LNCaP clone FGC (cell line): Measurements from ENCODE around the gene ZNF678.
A peak's percentile ranks its signal among the peaks of the same experiment; 100 is the strongest.

Experiments
- DNase-seq: peaks from one replicate; pipeline ENCODE4 v3.0.0-alpha.2; 2011; ENCODE audit warnings: low read depth
- H3K4me3 ChIP-seq: 2 replicates; pipeline ENCODE4 v1.5.1; 2011; ENCODE audit warnings: mild to moderate bottlenecking, low read depth, low read length, control low read depth
- TF ChIP-seq, protein P1 (sequence below): IDR thresholded peaks from 2 replicates; pipeline ENCODE4 v1.5.1; 2012; ENCODE audit warnings: mild to moderate bottlenecking; ENCODE audit not compliant: control insufficient read depth, insufficient read depth; ENCODE audit errors: extremely low read depth

Gene ZNF678

DNA sequence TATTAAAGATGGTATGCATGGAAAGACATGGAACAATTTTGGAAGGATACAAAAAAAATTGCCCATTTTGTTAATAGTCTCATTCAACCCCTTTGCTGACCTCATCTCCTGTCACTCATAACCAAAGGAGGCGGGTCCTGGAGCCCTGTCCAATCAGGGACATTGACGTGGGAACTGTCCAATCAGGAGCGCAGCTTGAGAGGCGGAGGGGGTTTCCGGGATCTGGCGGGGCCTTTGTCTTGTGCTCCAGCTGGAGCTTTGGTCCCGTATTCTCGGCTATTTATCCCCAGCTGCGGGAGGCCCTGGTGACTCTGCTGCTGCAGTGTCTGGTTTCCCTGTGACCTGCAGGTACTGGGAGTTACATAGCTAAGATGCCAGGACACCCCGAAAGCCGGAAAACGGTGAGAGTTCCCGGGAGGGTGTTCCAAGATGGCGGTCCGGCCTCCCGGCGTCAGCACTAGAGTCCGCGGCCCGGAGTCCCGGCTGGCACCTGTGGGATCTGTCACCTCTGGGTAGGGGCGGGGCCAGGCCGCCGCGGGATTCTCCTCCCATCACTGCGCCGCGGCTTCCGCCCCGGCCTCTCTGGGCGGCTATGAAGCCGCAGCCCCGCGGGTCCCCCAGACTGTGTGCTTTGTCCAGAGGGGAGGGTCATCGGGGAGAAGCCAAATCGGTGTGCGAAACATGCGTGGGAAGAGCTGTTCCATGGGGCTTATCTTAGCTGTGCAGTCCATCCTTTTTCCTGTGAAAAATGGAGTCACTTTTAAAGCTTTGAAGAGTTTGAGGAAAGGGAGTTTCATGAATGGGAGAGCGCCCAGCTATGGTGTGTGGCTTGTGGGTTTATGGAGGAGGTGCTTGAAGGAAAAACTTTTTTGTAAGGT is at the start of gene ZNF678:
TSS of gene ZNF678 (plus strand) at position 233 of the 878 bp plus-strand sequence. CDS start 87,436 bp downstream, outside the sequence.
- H3K4me3 ChIP-seq: peak within 1 kb of the TSS; percentile 63
- DNase-seq: peak; percentile 91
- TF ChIP-seq, protein P1, sequence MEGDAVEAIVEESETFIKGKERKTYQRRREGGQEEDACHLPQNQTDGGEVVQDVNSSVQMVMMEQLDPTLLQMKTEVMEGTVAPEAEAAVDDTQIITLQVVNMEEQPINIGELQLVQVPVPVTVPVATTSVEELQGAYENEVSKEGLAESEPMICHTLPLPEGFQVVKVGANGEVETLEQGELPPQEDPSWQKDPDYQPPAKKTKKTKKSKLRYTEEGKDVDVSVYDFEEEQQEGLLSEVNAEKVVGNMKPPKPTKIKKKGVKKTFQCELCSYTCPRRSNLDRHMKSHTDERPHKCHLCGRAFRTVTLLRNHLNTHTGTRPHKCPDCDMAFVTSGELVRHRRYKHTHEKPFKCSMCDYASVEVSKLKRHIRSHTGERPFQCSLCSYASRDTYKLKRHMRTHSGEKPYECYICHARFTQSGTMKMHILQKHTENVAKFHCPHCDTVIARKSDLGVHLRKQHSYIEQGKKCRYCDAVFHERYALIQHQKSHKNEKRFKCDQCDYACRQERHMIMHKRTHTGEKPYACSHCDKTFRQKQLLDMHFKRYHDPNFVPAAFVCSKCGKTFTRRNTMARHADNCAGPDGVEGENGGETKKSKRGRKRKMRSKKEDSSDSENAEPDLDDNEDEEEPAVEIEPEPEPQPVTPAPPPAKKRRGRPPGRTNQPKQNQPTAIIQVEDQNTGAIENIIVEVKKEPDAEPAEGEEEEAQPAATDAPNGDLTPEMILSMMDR: no peak

DNA sequence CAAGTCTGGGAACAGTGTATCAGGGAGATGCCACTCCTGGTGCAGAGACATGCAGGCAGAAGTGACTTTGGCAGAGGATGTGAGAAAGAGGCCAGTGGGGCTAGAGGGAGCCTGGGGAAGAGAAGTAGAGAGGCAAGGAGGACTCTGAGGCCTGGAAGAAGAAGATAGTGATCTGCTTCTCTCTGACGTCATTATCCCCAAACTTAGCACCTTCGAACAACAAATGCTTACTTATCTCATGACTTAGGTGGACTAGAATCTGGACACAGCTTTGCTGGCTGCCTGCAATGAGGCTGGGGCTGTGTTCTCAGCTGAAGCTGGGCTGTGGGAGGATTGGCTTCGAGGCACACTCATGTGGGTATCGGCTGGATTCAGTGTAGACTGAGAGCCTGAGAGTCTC is 44.5 kb upstream of the ZNF678 start:
- no peak for DNase-seq
- H3K4me3 ChIP-seq: no peak overlapping the region
- TF ChIP-seq, protein P1: no peak

DNA sequence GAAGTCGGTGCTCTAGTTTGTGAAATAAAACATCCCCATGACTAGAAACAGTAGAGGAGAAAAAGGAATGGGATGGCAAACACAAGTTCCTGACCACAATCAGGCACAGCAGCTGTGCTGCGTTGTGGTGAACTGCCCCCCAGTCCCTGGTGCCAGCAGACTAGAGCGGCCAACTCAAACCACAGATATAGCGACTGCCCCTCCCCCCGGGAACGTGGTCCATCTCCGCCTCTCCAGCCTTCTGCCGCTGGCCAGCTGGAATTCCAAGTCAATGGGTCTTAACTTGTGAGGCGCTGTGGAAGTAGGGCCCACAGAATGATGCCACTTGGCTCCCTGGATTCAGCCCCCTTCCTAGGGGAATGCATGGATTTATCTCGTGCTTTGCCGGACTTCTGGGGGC is 41.6 kb upstream of the ZNF678 start:
- DNase-seq: no peak
- TF ChIP-seq, protein P1: no peak

DNA sequence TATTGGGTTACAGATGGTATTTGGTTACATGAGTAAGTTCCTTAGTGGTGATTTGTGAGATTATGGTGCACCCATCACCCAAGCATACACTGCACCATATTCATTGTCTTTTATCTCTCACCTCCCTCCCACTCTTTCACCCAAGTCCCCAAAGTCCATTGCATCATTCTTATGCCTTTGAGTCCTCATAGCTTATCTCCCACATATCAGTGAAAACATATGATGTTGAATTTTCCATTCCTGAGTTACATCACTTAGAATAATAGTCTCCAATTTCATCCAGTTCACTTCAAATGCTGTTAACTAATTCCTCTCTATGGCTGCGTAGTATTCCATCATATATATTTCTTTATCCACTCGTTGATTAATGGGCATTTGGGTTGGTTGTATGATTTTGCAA is 36.8 kb upstream of the ZNF678 start:
- TF ChIP-seq, protein P1: no peak
- no peak for DNase-seq
- no peak overlapping the region for H3K4me3 ChIP-seq

More for the DNA sequence above, 41.6 kb upstream of the ZNF678 start:
- H3K4me3 ChIP-seq: no peak overlapping the region

DNA sequence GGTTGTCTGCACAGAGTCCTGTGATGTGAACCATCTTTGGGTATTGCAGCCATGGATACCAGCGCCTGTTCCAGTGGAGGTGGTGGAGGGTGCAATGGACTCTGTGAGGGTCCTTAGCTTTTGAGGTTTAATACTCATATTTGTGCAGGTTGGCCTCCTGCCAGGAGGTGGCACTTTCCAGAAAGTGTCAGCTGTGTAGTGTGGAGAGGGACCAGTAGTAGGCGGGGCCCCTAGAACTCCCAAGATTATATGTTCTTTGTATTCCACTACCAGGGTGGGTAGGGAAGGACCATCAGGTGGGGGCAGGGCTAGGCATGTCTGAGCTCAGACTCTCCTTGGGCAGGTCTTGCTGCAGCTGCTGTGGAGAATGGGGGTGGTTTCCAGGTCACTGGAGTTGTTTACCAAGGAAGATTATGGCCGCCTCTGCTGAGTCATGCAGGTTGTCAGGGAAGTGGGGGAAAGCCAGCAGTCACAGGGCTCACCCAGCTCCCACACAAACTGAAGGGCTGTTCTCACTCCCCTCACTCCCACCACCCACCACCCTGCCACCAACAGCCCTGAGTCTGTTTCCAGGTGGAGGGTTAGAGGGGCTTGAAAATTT is 31.2 kb upstream of the ZNF678 start:
- no peak overlapping the region for H3K4me3 ChIP-seq
- TF ChIP-seq, protein P1: no peak
- DNase-seq: no peak

DNA sequence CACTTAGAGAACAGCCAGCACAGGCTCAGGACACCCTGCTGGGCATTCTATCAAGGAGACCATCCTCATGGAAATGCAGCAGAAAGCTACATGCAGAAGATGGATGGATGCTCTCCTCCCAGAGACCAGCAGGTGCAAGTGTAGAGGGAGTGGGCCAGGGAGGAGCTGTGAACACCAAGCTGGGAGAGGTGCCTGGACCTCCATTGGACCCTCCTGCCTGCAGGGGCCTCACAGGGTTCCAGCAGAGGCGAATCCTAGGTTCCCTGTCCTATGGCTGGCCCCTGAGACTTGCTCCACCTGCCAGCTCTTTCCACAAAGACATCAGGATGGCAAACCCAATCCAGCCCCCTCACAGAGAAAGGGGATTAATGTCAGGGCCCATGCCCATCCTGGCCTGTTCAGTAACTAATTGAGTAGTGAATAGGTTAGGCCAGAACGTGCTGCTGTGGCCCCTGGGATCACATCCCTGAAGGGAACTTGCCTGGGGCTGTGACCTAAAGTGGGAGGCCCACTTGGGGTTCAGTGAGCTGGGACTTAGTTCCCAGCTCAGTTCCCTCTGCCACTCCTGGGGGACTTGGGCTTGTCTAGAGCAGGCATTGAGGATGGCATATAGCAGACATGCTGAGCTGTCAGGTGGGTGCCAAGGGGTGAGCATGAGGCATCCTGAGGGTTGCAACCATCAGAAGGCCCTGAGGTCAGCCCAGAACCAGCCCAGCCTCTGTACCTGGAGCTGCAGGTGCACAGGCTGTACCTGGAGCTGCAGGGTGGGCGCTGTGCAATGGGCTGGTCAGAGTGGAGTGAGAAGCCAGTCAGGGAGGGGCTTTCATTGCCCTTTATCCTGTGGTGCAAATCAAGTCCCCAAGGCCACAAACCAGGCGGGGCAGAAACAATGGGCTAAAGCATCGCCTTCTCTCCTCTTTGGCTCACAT is 22.9 kb upstream of the ZNF678 start:
- TF ChIP-seq, protein P1: no peak

More for the DNA sequence above, 22.9 kb upstream of the ZNF678 start:
- DNase-seq: no peak
- H3K4me3 ChIP-seq: no peak overlapping the region
